ENCODE data around the gene AIPL1.

The AIPL1 gene

DNA sequence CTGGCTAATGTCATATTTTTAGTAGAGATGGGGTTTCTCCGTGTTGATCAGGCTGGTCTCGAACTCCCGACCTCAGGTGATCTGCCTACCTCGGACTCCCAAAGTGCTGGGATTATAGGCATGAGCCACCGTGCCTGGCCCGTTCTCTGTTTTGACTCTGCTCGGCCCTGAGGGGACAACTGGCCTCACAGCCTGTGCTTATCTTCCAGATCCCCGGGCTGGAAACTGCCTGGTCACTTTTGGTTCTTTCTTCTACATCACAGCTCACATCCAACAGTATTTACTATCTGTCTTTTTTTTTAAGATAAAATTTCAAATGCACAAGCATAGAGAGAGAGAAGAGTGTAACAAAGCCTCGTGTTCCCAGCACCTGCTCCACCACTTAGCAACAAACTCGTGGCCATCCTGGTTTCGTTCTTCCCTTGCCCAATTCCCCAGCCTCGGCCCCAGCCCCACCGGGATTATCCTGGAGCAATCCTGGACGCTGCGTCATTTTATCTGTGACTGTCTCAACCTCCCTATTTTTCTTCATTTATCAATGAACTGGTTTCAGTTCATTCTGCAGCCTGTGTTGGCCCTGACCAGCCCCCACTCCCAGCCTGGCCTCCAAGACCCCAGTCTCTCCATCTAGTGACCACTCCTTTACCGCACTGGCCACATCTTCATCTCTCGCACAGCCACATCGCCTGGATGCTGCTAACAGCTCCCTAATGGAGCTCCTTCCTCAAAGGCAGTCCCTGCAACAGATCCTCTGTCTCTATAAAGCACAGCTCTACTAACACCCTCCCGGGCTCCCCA lies 30.5 kb upstream of the AIPL1 start:
- DNase-seq = no peak

DNA sequence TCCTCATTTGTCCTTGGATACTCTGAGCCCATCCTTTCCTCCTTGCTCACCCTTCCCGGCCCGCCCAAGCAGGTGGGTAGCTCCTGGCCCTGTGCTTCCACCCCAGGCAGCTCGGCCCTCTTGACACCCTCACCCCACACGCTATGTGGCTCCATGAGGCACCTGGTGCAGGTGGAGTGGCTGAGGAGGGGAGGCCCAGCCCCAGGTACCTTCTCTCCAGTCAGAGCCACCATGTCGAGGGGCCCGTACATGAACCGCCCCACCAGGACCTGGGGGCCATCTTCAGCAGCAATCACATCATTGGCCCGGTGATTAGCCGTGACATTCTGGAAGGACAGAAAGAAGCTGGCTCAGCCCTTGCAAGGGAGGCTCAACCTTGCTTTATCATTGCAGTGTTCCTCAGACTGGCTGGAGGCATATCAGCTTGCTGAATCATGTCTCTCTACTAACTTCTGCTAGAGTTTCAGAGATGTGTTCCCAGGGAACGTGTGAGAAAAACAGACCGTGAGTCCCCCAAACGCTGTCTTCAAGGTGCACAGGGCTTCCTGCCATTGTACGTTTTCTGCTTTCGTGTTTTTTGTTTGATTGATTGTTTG lies 29.6 kb upstream of the AIPL1 start:
- DNase-seq = no peak

DNA sequence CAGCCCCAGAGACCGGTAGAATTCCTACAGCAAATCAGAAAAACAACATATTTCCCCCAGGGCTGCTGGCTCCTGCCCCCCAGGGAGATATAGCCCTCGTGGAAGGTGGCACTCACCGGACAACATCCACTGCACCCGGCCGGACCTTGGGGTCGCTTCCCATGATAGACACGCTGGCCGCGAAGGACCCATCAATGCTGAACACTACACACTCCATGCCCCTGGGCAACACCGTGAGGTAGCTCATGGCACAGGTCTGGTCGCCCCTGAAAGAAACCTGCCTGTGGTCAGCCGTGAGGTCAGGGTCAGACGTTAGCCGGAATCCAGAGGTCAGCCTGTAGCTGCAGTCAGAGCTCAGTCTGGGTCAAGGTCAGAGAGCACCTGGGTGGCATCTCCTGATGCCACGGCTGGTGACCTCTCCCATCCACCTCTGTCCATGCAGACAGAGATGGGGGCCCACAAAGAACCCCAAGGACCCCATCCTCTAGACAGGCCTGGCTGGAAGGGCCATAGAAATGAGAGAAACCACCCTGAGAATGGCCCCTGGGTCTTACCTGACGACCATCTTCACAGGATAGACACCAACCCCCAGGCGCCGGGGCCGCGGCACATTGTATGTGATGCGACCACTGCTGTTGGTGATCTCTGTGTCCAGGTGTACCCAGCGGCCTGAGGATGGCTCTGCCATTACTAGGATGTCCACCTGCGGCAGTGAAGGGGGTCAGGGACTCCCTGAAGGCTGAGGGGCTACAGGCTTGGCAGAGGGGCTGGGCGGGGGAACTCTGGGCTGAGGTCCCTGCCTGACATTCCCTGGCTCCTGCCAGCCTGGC lies 28.9 kb upstream of the AIPL1 start:
- DNase-seq = no peak

DNA sequence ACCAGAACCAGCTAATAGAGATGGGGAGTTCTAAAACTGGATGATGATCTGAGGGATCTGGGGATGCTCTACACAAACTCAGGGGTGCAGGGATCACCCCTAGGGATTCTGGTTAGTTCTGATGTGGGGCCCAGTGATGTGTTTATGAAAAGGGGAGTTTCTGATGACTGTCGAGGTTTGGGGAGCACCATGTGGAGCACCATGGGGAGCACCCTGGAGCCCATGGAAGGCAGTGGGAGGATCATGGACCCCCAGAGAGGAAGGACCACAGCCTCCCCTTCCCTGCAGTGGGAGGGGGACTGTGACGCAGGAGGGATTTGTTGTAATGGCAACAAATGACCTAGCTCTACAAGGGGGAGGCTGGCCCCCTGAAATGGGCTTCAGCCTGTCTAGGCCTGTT lies 27.8 kb upstream of the AIPL1 start:
- DNase-seq = no peak

DNA sequence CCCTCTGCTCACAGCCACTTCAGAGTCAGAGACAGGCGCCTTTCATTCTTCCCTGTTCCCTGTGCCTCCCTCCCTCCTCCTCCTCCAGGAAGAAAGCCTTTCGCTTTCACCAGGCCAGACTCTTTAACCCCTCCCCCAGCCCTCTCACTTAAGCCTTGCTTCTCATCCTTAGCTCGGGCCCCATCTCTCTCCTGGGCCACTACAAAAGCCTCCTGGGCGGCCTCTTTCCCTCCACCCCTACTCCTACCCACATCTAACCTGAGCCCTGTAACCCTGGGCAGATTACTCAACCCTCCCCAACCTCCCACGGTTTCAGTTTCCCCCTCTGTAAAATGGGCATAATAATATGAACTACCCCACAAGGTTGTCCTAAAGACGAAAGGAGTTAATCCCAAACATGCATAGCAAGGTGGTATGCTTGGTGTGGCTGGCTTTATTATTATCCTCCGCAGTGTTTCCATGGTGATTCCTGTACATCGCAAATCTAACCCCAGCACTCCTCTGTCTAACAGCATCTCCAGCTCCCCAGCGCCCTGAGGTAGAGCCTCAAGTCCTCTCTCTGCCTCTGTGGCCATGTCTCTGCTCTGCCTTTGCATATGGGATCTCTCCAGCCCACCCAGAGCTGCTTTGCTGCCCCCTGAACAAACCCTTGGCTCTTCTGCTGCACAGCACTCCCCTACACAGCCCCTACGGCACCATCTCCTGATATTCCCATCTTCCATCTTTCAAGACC lies 27.0 kb upstream of the AIPL1 start:
- DNase-seq = no peak

DNA sequence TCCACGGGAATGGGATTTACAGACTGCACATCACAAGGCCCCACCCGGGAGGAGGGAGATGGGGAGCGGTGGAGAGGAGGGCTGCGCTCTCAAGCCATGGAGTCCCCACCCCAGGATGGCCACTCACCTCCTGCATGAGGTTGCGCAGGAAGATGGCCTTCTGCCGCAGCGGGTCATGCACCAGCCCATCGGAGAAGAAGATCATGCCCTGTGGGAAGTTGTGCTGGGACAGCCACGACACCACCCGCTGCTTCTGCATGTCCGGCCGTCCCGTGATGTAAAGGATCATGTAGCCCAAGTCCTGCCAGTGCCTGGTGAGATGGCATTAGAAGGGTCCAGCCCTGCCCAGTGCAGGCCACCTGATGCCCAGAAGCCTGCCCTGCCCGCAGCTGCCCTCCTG lies 26.3 kb upstream of the AIPL1 start:
- no peak for DNase-seq

DNA sequence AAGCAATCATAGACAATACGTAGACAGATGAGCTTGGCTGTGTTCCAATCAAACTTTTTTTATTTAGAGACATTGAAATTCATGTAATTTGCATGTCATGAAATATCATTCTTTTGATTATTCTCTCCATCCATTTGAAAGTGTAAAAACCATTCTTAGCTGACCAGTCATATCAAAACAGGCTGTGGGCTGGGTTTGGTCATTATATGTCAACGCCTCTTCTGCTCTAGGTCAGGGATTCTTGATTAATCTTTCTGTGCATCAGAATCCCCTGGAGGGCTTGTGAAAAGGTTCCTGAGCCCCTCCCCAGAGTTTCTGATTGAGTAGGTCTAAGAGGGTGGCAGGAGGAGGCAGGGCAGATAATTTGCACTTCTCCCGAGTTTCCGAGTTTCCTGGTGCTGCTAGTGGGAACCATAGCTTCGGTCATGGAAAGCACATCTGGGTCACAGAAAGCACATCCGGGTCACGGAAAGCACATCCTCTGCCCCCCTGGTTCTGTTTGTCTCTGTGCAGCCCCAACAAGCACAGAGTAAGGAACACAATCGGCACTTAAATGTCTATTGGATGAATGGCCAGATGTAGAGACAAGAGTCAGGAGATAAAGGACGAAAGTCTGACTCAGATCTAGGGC lies 25.7 kb upstream of the AIPL1 start:
- no peak for DNase-seq

DNA sequence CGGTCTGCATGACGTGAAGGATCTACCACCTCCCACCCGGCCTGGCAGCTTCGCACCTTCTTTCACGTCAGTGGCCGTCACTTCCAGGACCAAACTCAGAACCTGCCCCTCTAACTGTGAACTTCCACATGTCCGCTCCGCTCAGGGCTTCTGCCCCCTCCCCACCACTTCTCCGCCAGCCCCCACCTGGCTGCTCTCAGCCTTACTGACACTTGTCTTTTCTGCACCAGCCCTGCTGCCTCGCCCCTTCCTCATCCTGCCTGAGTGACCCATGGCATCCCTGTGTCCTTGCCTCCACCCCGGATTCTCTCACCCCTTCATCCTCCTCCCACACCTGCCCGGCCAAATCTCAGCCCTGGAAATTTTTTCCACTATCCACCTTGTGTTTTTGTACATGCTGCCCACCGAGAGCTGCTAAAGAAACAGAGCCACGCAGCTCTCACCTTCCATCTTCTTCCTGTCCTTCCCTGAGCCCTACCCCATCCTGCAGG lies 23.6 kb upstream of the AIPL1 start:
- no peak for DNase-seq

DNA sequence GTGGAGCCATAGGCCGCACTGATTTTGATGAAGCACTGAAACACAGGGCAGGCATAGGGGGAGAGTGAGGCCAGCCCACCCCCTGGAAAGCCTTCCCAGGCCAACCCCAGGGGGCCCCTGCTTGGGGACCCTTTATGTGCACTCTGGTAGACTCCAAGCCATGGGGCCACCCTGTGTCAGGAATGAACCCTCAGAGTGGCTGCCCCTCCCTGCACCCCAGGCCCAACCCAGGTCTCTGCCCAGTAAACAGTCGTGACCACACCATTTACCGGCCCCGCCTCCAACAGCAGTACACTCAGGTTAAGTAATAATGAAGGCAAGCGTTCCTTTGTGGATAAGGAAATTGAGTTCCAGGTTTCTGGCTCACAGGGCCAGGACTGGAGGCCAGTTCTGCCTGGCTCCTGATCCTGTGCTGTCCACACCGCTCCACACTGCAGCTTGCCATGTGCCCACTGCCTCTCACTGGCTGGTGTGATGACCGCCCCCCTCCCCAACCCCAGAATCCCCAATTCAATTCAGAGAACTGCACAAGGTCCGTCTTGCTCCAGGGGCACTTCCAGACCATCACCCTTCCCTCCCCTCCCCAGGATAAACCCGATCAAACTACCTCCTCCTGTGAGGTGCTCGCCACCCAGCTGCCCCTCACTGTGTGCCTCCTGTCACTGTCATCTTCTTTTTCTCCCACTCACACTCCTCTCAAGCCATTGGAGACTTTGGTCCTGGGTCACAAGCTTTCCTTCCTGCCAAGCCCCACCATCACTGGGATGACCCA lies 23.0 kb upstream of the AIPL1 start:
- no peak for DNase-seq

DNA sequence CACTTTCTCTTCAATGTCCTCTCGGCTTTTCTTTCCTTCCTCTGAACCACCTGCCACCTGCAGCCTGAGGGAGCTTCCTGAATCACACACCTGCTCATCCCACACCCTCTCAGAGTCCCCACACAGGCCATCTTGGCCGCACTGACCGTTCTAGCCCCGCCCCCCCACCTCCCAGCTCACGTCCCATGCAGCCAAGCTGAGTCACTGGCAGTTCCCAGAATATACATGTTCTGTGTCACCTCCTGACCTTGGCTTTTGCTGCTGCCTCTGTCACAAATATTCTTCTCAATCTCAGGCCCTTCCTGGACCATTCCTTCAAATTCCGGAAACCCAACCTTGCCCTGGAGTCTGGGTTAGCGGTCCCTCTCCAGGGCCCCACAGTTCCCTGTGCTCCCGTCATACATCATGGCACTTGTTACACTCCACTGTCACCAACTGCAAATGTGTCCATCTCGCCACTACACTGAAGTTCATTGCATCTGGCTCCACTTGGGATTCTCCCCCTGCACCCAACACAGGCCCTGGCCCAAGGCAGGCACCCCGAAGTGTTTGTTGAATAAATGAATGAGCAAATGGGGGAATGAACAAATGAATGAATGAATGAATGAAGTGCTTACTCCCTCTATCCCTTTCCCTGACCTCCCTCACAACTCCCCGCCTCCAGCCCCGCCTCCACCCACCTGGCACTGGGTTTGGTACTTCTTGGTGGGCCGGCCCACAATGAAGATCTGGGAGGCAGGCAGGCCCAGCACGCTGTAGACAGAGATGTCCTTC lies 22.2 kb upstream of the AIPL1 start:
- no peak for DNase-seq

DNA sequence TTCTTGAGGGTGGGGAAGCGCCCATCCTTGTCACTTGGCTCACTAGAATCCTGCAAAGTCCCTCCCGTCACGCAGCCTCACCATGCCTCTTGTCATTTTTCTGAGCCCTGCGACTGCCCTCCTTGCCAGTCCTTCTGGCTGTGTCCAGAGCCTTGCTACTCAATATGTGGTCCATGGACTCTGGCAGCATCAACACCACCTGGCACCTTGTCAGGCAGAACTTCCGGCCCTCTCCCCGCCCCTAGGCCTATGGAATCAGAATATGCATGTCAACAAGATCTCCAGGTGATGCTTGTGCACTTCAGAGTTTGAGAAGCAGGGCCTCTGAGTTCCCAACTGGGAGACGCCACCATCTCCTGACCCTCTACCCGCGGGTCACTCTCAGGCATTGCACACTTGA lies 21.4 kb upstream of the AIPL1 start:
- no peak for DNase-seq

DNA sequence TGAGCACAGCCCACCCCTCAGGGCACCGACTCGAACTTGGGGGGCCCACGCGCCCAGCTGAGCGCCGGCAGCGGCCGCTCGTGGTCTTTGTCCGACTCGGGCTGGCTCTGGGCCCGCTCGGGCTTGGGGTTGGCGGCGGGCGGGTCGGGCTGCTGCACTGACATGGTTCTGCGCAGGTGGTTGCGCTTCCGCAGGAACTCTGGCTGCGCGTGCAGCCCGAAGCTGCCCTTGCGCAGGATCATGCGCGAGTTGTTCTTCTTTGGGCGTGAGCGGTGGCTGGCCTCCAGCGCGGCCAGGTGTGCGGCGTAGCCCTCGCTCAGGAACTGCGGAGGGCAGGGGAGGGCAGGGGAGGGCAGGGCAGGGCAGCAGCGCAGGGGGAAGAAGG lies 20.4 kb upstream of the AIPL1 start:
- no peak for DNase-seq

DNA sequence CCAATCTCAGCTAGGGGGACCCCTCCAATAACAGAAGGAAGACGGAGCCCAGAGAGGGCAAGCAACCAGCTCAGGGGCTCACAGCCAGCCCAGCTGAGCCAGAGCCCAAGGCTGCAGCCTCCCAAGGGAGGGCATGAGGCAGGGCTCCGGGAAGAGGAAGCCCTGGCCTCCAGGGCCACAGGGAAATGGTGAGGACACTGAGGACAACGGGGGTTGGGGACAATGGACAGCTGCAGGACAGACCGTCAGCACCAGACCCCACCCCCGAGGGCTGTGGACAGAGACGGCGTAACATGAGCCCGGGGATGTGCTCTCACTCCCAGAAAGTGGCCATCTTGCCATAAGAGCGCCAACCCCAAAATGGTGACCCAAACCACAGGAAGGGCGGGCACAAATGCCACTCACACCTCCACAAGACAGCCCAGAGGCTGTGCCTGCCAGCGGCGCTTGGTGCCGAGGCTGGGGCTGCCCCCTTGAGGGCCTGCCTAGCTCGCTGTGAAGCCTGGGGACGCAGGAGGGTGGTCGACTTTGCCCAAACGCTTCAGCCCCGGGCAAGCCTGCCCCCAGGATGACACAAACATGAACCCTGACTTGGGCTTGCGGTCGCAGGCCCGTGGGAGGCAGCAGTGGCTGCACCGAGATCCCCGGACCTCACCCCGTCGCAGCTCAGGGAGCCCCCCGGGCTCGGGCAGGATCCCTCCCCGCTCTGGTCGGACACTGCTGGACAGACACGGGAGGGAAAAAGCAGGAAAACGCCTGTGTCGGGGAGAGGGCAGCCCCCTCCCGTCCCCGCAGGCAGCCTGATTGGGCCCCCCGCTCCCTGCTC lies 19.8 kb upstream of the AIPL1 start:
- no peak for DNase-seq

DNA sequence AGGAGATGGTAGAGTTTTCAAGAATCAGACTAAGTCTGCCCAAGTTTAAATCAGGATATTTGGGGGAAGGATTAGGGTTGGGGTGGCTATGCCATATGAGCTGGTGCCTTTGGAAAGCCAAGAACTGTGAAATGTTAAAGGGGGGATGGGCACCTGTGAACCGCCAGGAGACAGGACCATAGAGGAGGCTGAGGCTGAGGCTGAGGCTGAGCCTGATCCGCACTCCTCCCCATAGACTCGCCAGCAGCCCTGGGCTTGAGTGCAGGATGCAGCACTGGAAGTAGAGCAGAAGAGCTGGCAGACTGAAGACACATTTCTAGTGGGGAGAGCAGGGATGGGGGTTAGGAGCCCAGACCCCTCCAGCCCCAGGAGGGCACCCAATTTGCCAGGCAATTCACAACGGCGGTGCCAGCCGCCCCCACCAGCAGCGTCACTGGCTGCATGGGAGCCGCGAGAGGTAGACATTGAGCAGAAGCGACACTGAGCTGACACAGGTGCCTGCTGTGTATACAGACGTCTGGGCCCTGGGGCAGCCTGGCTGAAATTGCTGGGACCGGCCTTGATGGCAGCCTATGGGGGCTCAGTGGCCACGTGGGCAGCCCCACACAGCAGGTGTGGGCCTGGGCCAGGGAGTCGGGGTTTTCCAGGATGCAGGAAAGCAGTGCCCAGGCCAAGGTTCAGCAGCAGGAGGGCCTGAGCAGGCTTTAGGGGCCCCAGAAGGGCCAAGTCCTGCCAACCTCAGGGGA lies 18.5 kb upstream of the AIPL1 start:
- DNase-seq = no peak

DNA sequence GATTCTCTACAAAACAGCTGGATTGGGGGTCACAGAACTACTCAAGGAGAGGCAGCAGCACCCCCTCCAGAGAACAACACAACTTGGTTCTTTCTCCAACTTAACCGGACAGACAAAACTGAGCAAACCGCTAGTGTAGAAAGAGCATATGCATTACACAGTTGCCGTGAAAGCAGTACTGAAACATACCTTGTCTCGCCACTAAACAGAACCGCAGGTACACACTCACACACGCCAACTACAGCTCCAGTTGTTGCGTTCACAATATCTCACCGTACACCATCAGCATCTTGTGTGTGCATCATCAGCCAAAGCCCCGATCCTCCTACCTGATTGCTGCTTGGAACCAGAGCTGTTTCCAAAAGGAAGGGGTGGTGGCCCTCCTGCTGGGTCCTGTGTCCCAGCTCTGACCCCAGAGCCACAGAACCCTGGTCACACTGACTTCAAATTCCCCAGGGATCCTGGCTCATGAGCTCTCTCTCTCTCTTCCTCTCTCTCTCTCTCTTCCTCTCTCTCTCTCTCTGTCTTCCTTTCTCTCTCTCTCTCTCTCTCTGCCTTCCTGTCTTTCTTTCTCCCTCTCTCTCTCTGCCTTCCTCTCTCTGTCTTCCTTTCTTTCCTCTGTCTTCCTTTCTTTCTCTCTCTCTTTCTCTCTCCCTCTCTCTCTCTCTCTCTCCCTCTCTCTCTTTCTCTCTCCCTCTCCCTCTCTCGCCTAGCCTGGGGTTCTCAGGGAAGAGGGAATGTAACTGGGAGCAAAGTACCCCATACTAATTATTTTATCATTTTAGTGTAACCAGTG lies 17.7 kb upstream of the AIPL1 start:
- DNase-seq = no peak

DNA sequence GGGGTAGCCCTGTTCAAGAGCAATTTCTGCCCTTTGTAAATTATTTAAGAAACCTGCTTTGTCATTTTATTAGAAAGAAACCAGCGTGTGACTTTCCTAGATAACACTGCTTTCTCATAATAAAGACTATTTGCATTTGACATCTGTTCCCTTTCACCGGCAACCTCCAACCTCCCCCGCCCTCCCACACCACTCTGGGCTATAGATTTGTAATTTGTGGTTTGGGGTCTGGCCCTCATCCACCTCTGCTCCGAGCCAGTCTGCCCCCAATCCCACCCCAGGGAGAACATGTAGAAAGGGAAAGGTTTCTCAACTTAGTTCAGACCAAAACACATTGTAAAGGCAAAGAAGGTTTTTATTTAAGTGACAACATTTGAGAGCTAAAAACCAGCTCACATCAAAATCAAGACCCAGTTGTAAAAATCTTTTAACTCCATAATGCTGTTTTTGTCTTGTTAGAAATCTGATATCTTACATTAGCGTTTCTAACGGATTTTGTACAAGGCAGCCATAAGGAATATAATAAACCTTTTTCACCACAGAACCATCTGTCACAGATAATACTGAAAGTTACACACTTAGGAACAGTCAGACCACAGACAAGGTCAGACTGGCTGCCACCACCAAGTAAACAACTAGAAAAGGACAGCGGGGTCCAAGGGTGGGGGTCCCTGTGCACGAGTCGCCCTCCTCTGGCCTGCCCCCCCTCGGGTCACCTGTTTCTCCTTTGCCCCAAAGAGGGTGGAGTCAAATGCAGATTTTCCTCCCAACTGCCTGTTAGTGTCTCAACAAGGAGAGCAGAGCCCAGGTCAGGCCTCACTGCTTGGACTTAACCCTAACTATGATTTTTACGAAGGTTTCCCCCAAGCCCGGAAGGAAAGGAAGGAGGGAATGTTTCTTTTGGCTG lies 16.3 kb upstream of the AIPL1 start:
- DNase-seq = no peak

DNA sequence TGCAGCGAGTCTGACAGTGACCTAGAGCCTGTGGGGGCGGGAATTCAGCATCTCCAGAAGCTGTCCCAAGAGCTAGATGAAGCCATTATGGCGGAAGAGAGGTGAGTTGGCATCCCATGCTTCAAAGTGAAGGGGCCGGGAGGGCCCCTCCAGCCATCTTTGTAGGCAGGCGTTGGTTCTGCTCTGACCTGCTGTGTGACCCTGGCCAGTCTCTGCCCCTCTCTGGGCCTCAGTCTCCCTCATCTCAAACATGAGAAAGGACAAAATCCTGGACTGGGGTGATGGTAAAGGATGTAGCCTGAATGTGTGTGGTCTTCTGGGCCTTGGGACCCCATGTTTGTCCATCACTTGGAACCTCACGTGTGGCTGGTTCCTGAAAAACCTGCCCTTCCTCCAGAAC lies 14.4 kb upstream of the AIPL1 start:
- no peak for DNase-seq
